GM12878 (cell line): ENCODE results near the gene CACNA1I. TPM values are rescaled to one million over a fixed set of nuclear protein-coding genes. Genes with fewer than 3 reads are reported as not detected.

Source experiments
- ATAC-seq: fragments of 200-7000 bp; cut with Tn5 transposase; 3 replicates; pipeline ENCODE4 v1.9.1; 2020; ENCODE audit warnings: mild to moderate bottlenecking, moderate library complexity
- BruUV-seq: library from RNA; stranded (reverse); fragments of 400-500 nt; replicated peaks from 2 replicates; lab custom pipeline; 2021; lab: Mats Ljungman, UMichigan
- CTCF ChIA-PET: fragments of 300-600 bp; sonication (Branson Sonifier 250); formaldehyde crosslinking; extraction: SDS; loops from one replicate; lab custom pipeline; 2021; ENCODE audit warnings: inconsistent platforms; lab: Yijun Ruan, JAX
- POLR2A ChIA-PET: fragments of 350-600 bp; formaldehyde crosslinking; extraction: SDS; loops from one replicate; lab custom pipeline; 2021; ENCODE audit warnings: inconsistent platforms; lab: Charles Lee
- RAD21 ChIA-PET: fragments of 300-600 bp; sonication (Branson Sonifier 250); formaldehyde crosslinking; loops from one replicate; lab custom pipeline; 2023; ENCODE audit warnings: antibody characterized with exemption; ENCODE audit not compliant: unreplicated experiment; lab: Charles Lee
- SMC1A ChIA-PET: fragments of 300-600 bp; sonication (Branson Sonifier 250); formaldehyde crosslinking; loops from one replicate; lab custom pipeline; 2023; ENCODE audit not compliant: unreplicated experiment, uncharacterized antibody; lab: Charles Lee
- DNase-seq: peaks from one replicate; pipeline ENCODE4 v3.0.0-alpha.2; 2011; ENCODE audit warnings: low read depth, low spot score
- FAIRE-seq: peaks from 3 replicates; lab custom pipeline; 2011; peaks lifted over from hg19 to GRCh38; lab: Jason Lieb, UNC
- H2AFZ ChIP-seq: 2 replicates; pipeline ENCODE4 v1.6.0; 2011; ENCODE audit warnings: low read depth, low read length, control low read depth; ENCODE audit not compliant: control insufficient read depth
- H3K27ac ChIP-seq: 2 replicates; pipeline ENCODE4 v1.5.1; 2011; ENCODE audit warnings: control low read depth; ENCODE audit not compliant: control insufficient read depth, insufficient read depth
- H3K27me3 ChIP-seq, 2 experiments: replicated peaks in 1 of 2; 2 replicates each; pipeline versions ENCODE4 v1.6.0 to v1.6.1; 2011; ENCODE audit warnings: low read length in 1 of 2; ENCODE audit not compliant: control insufficient read depth in 2 of 2, insufficient read depth in 2 of 2
- H3K36me3 ChIP-seq, 2 experiments: 2 replicates each; pipeline ENCODE4 v1.5.1; 2011; ENCODE audit warnings: low read length in 1 of 2; ENCODE audit not compliant: control insufficient read depth in 2 of 2, insufficient read depth in 2 of 2
- H3K4me1 ChIP-seq: 2 replicates; pipeline ENCODE4 v1.6.1; 2011; ENCODE audit warnings: mild to moderate bottlenecking, low read length, moderate library complexity, mixed read lengths; ENCODE audit not compliant: control insufficient read depth, insufficient read depth
- H3K4me2 ChIP-seq: 2 replicates; pipeline ENCODE4 v1.6.0; 2011; ENCODE audit warnings: control low read depth; ENCODE audit not compliant: control insufficient read depth, insufficient read depth
- H3K4me3 ChIP-seq: fragments of 200-600 bp; sonication (generic); 2 replicates; pipeline ENCODE4 v1.5.1; 2016
- H3K79me2 ChIP-seq: 2 replicates; pipeline ENCODE4 v1.6.0; 2011; ENCODE audit warnings: low read length; ENCODE audit not compliant: control insufficient read depth, insufficient read depth
- H3K9ac ChIP-seq: 2 replicates; pipeline ENCODE4 v1.8.0; 2011; ENCODE audit warnings: low read length, control low read depth, mixed read lengths; ENCODE audit not compliant: control insufficient read depth, insufficient read depth
- H3K9me3 ChIP-seq: replicated peaks from 3 replicates; pipeline ENCODE4 v1.5.1; 2011; ENCODE audit warnings: mild to moderate bottlenecking, low read length; ENCODE audit not compliant: control insufficient read depth, insufficient read depth
- H4K20me1 ChIP-seq: 2 replicates; pipeline ENCODE4 v1.6.0; 2011; ENCODE audit not compliant: control insufficient read depth, insufficient read depth
- ATF7 ChIP-seq: fragments of 450-650 bp; IDR thresholded peaks from 2 replicates; pipeline ENCODE4 v1.6.1; 2016; ENCODE audit warnings: low read depth, mild to moderate bottlenecking
- CHD1 ChIP-seq: IDR thresholded peaks from 2 replicates; pipeline ENCODE4 v1.6.1; 2012; ENCODE audit warnings: low read depth, low read length, improper control_type of control experiment
- DPF2 ChIP-seq: fragments of 450-650 bp; IDR thresholded peaks from 2 replicates; pipeline ENCODE4 v1.6.1; 2017; ENCODE audit warnings: mild to moderate bottlenecking
- FOS ChIP-seq: IDR thresholded peaks from 3 replicates; pipeline ENCODE4 v1.6.1; 2011; ENCODE audit warnings: borderline replicate concordance; ENCODE audit not compliant: insufficient read length; ENCODE audit errors: extremely low read depth
- FOXM1 ChIP-seq: IDR thresholded peaks from 2 replicates; pipeline ENCODE4 v1.6.1; 2012; ENCODE audit warnings: low read depth, mild to moderate bottlenecking, inconsistent platforms, low read length, moderate library complexity
- KDM1A ChIP-seq: fragments of 200-600 bp; sonication (generic); IDR thresholded peaks from 2 replicates; pipeline ENCODE4 v1.6.1; 2016; ENCODE audit warnings: borderline replicate concordance
- NBN ChIP-seq: fragments of 450-650 bp; IDR thresholded peaks from 2 replicates; pipeline ENCODE4 v1.6.1; 2016
- RCOR1 ChIP-seq: conservative IDR thresholded peaks from 2 replicates; pipeline ENCODE4 v1.6.1; 2012; ENCODE audit warnings: low read depth, low read length, improper control_type of control experiment
- STAT1 ChIP-seq: fragments of 450-650 bp; conservative IDR thresholded peaks from 2 replicates; pipeline ENCODE4 v1.6.1; 2014; ENCODE audit warnings: antibody characterized with exemption, mild to moderate bottlenecking
- YBX1 ChIP-seq: fragments of 450-650 bp; IDR thresholded peaks from 2 replicates; pipeline ENCODE4 v1.6.1; 2016; ENCODE audit warnings: antibody characterized with exemption
- ZNF217 ChIP-seq: fragments of 450-650 bp; IDR thresholded peaks from 2 replicates; pipeline ENCODE4 v1.6.1; 2017; ENCODE audit warnings: antibody characterized with exemption, mild to moderate bottlenecking
- WGBS: methylation state at CpG from one replicate; pipeline ENCODE4 v1.1.6; 2016; ENCODE audit warnings: low lambda C conversion rate; ENCODE audit not compliant: insufficient replicate concordance, insufficient coverage; ENCODE audit errors: missing lambda C conversion rate; 5-methylcytosine and 5-hydroxymethylcytosine counted together
- in situ Hi-C: fragments of 300-500 bp; cut with MboI; formaldehyde crosslinking; loops from 9 replicates; pipeline ENCODE4 v1.14.3; 2018; ENCODE audit warnings: mixed read lengths
- intact Hi-C: fragments of 100-400 bp; cut with micrococcal nuclease; formaldehyde crosslinking; loops from one replicate; pipeline ENCODE4 v1.14.2; 2022; ENCODE audit not compliant: unreplicated experiment
- polyA plus RNA-seq, 11 experiments: library from polyadenylated mRNA; depleted of rRNA in 4 of 11; unstranded in 6 of 11; stranded (reverse) in 5 of 11; fragments of >200 nt; fragmentation: Nextera tagmentation in 4 of 11; fragmentation: Illumina TruSeq in 1 of 11; extraction: Ambion mirVana in 4 of 11; extraction: Trizol in 1 of 11; gene quantifications; 1 replicate in 1 of 11; 2 replicates in 10 of 11; pipeline versions ENCODE4 v1.2.1 to v1.2.3, GENCODE V29; 2011 to 2016; ENCODE audit warnings: inconsistent platforms in 2 of 11, missing spikeins in 2 of 11, low read depth in 1 of 11
- total RNA-seq, 4 experiments: library from RNA; depleted of rRNA in 3 of 4; stranded (reverse); fragments of >200 nt in 3 of 4; fragmentation: Illumina TruSeq in 1 of 4; extraction: Trizol in 1 of 4; gene quantifications; 2 replicates each; pipeline versions ENCODE4 v1.2.1 to v1.2.3, GENCODE V29; 2013 to 2021
- TF ChIP-seq, protein P1 (sequence below): fragments of 450-650 bp; IDR thresholded peaks from 2 replicates; pipeline ENCODE4 v1.6.1; 2016; ENCODE audit warnings: mild to moderate bottlenecking, moderate library complexity, borderline replicate concordance

CACNA1I gene
- total and polyA plus RNA-seq, 10 of the 15 experiments (the other 5 are each of a cell fraction or from before 2014, with no cell fraction given), result 0.01 to 0.03 TPM; not detected in 8

DNA sequence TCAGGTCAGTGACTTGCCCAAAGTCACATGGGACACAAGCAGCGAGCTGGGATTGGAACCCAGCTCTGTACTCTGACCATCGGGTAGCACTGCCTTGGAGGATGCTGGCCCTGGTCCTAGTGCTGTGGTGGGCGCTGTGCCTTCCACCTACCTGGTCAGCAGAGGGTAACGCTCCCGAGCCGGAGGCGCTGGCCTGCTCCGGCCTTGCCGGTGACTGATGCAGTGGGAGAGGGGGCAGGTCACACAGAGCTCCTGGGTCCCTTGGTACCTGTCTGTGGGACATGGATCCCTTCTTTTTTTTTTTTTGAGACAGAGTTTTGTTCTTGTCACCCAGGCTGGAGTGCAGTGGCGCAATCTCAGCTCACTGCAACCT is 43.0 kb downstream of the CACNA1I start:
- Histone ChIP-seq H3K79me2 (no peaks in the 10 kb centered on the region), H3K9ac (no peak overlapping the region), H3K4me3 (no peak overlapping the region), H2AFZ (no peak overlapping the region), H3K9me3 (peaks cover 3% of the 10 kb centered on the region; the same call in 2 of the 3 replicates), H3K27me3 (peaks cover 3 to 4% of the 10 kb centered on the region in 2 experiments), H3K27ac (no peak overlapping the region), H3K36me3 (no peaks in the 10 kb centered on the region), H3K4me1 (no peaks in the 10 kb centered on the region; the same call in 1 of the 2 replicates), H4K20me1 (no peaks in the 10 kb centered on the region), H3K4me2 (no peak overlapping the region)
- ATAC-seq, result no peak
- SMC1A ChIA-PET, result no interaction called here
- POLR2A ChIA-PET, result no interaction called here
- CTCF ChIA-PET, result interaction anchor here (1.2 kb wide), 1 partner anchor 411 kb away, joined by 3 read pairs; no protein-coding TSS in a partner anchor
- RAD21 ChIA-PET, result no interaction called here
- 58% methylated on average over 9 of the region's 10 CpGs for WGBS
- BruUV-seq, result no TSS peak
- intact Hi-C loops, result no loop called here
- FAIRE-seq, result no peak
- DNase-seq, result no peak
- in situ Hi-C loops, result no loop called here
- TF ChIP-seq YBX1 (no peak), FOXM1 (no peak), STAT1 (no peak), NBN (no peak), KDM1A (no peak), RCOR1 (no peak), ATF7 (no peak), DPF2 (no peak), CHD1 (no peak), ZNF217 (no peak), FOS (no peak)
- TF ChIP-seq, protein P1, sequence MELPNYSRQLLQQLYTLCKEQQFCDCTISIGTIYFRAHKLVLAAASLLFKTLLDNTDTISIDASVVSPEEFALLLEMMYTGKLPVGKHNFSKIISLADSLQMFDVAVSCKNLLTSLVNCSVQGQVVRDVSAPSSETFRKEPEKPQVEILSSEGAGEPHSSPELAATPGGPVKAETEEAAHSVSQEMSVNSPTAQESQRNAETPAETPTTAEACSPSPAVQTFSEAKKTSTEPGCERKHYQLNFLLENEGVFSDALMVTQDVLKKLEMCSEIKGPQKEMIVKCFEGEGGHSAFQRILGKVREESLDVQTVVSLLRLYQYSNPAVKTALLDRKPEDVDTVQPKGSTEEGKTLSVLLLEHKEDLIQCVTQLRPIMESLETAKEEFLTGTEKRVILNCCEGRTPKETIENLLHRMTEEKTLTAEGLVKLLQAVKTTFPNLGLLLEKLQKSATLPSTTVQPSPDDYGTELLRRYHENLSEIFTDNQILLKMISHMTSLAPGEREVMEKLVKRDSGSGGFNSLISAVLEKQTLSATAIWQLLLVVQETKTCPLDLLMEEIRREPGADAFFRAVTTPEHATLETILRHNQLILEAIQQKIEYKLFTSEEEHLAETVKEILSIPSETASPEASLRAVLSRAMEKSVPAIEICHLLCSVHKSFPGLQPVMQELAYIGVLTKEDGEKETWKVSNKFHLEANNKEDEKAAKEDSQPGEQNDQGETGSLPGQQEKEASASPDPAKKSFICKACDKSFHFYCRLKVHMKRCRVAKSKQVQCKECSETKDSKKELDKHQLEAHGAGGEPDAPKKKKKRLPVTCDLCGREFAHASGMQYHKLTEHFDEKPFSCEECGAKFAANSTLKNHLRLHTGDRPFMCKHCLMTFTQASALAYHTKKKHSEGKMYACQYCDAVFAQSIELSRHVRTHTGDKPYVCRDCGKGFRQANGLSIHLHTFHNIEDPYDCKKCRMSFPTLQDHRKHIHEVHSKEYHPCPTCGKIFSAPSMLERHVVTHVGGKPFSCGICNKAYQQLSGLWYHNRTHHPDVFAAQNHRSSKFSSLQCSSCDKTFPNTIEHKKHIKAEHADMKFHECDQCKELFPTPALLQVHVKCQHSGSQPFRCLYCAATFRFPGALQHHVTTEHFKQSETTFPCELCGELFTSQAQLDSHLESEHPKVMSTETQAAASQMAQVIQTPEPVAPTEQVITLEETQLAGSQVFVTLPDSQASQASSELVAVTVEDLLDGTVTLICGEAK, result no peak
